ENCODE measurements around the gene LRIT2.
A peak's percentile ranks its signal among the peaks of the same experiment; 100 is the strongest.

Gene LRIT2, protein sequence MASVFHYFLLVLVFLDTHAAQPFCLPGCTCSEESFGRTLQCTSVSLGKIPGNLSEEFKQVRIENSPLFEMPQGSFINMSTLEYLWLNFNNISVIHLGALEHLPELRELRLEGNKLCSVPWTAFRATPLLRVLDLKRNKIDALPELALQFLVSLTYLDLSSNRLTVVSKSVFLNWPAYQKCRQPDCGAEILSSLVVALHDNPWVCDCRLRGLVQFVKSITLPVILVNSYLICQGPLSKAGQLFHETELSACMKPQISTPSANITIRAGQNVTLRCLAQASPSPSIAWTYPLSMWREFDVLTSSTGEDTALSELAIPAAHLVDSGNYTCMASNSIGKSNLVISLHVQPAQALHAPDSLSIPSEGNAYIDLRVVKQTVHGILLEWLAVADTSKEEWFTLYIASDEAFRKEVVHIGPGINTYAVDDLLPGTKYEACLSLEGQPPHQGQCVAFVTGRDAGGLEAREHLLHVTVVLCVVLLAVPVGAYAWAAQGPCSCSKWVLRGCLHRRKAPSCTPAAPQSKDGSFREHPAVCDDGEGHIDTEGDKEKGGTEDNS

DNA sequence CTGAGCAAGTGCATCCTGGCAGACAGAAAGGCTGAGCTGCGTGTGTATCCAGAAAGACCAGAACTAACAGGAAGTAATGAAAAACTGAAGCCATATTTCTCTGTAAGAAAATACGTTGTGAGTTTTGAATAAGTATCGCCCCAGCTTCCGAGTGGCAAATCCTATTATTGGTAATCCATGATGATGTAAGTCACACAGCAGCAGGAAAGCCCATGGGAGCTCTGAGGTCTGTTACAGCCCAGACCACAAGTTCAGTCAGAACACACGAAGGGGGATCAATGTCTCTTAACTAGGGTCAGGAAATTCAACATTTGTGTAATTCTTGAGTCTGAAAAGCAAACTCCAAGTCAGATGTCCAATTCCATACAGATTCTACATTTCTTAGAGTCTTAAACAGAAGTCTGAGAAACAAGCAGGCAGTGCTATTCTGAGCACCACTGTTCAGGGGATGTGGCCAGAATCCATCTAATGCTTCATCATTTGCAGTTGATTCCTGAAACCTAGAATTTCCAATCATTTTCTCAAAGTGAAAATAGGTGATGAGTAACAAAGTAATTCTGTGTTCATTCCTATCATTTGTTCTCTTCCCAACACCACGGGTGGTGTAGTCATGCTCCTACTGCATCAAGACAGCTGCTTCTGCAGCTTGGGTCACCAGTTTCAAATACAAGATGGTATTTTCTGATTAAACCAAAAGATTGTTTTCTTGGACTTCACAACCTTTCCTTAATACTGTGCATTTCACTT, at the start of gene LRIT2:
TSS of gene LRIT2 (minus strand) at position 118 of the 747 bp plus-strand sequence. CDS start at position 94, 24 bp downstream.
- no peak for DNase-seq

DNA sequence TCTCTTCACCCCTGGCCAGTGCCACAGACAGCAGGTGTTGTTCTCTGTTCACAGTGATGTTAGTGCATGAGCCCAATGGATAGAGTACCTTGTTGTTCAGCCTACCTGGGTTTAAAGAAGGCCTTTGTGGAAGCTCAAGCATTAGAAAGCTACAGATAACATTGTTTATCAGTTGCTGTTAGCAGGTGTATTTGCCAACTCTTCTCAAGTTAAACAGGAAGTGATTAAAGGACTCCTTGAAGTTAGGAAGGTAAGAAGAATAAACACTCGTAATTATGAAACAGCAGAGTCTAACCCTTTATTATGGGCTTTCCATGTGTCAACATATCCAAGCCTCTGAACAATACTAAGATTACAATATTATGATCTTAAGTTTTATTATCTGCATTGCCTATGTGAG, 45.4 kb upstream of the LRIT2 start:
- DNase-seq = peak; percentile 78

GRCh38 chr10:84269773-84270172, 44.4 kb upstream of the LRIT2 start:
- no peak for DNase-seq

- DNase-seq = no peak
These were observed 43.8 kb upstream of the LRIT2 start for GRCh38 chr10:84269162-84269561.

DNA sequence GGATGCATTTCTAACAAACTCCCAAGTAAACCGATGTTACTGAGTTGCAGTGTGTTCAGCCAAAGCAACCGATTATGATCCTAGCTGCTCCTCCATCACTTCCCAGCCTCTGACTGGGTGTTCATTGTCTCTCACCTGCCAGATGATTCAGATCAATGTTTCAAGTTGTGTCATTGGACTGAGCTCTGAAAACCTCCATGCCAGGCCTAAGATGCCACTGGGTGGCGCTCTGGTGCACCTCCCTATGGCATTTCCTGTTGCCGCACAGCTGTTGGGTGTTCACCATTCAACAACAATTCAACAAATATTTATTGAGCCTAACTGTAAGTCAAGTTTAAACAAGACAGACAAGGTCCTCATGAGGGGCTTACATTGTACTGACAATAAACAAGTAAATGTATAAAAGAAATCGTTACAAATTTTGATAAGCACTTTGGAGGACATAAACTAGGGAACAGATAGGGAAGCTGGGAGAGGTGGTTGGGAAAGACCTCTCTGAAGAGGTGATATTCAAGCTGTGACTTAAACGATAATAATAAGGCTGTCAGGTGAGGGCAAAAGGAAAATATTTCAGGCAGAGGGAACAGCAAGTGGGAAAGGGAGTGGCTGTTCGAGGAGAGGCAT, 42.3 kb upstream of the LRIT2 start:
- DNase-seq = no peak

DNA sequence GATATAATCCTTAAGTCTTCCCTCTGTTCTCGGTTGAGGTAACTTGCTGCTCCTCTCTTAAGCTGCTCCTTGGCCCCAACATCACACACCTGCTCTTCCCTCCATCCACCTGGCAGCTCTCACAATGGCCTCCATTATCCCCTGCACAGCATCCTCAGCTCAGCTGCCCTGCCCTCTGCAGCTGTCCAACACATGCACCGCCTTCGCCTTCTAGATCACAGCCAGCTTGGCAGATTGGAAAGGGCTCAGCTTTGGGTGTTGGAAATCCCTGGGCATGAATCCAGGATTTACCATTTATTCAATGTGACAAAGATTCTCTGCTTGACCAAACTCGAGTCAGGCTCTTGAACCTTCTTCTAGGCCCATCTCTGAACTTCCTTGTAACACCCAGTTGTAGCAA, 40.1 kb upstream of the LRIT2 start:
- DNase-seq = peak; percentile 79

- DNase-seq = peak; percentile 56
These were observed 39.3 kb upstream of the LRIT2 start for GRCh38 chr10:84264611-84265141.

- no peak for DNase-seq
These were observed 38.4 kb upstream of the LRIT2 start for GRCh38 chr10:84263716-84264115.

DNA sequence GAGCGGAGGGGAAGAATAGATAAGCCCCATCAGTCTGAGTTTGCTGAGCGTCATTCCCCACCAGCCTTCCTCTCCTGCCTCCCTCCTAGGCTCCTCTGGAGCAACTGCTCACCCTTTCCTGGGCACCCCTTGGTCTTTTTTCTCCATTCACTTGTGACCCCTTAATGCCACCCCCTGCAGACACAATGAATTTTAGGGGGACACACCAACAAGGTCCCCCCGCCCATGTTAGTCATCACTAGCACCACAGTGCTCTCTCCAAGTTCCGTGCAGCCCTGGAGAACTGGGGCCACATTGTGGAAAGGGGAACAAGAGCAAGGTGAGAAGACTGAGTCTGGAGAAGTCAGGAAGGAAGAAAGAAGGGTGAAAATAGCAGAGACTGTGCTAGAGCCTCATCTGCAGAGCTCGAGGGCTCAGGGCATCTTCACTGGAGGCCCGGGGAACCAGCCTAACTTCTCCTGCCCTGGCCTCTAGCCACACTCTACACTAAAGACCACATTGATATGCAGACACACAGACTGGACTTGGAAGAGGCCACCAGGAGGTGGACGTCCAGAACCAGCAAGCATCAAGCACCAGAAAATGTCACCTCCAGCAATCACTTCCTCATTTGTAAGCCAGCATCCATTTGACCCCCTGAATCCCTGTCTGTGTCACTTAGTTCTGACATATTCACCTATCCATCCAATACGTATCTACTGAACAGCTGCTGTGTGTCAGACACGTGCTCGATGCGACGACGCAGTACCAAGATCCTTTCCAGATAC, 37.0 kb upstream of the LRIT2 start:
- DNase-seq = no peak

DNA sequence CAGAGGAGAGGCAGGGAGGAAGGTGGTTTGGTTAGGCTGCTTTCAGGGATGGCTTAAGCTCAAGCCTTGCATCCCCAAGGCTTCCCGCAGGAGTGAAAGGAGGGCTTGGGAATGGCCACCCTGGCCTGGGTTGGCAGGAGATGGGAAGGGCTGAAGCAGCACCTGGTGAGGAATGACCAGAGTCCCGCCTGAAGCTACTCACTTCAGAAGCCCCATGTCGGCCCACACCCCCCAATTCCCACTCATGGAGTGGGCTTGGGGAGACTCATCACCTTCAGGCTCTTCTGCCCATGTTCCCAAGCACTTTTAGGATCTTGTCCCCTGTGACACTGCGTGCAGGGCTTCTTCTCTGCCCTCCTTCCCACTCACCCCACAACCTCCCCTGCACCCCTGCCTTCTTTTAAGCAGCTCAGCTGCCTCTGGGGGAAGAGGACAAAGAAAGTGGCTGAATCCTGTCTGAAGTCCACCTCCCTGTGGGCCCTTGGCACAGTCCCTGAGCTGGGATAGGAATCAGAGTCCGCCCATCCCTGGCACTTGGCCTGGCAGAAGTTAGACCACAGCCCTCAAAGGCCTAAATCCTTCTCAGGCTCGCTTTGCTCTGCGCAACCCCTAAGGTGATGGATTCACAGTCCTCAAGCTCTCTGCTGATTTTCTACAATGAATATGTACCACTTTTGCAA, 36.0 kb upstream of the LRIT2 start:
- DNase-seq = no peak

DNA sequence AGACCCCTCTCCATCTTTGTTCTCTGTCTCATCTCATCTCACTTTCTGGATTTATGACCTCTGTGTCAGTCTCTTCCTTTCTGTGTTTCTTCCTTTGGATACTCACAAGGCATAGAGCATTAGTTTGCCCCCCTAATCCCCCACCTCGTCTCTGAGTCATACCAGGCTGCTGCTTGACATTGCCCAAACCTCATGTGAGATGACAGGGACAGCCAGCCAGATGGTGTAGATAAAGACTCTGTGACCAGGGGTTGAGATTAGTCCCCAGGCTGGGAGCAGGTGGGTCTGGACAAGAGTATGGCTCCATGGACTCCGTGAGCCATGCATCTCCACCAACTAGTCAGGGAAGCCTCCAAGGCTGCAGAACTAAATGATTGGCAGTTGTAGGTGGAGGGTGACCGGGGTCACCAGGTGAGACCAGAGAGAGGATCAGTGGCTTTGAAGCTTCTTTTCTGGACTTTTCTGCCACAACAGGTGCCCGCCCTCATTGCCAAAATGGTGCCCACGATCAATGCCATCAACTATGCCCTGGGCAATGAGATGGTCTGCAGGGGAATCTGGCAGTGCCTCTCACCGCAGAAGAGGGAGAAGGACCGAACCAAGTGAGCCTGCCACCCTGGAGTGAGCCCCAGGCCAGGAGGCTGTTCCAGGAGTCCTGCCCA, 32.8 kb upstream of the LRIT2 start:
- DNase-seq = no peak

DNA sequence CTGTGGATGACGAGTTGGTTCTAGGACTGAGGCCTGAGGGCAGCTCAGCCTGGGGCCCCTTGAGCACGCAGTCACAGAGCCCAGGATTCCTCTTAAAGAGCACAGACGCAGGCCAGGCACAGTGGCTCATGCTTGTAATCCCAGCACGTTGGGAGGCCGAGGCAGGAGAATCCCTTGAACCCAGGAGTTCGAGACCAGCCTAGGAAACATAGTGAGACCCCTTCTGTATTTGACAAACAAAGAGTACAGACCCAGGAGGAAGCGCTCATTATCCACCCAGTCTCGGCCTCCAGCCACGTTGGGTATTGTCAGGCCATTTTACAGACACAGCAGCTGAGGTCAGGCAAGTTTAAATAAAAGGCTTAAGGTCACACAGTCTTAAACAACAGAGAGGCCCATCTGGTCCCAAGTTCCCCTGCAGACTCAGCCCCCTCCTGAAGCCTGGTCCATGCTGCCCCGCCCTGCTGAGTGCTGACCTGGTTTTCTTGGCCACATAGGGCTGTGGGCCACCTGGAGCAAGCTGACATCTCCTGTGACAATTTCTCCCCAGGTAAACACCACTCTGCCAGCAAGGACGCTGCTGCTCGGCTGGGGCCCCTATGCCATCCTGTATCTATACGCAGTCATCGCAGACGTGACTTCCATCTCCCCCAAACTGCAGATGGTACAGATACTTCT, 32.1 kb upstream of the LRIT2 start:
- DNase-seq = no peak

- no peak for DNase-seq
These were observed 31.4 kb upstream of the LRIT2 start for GRCh38 chr10:84256510-84257342.

DNA sequence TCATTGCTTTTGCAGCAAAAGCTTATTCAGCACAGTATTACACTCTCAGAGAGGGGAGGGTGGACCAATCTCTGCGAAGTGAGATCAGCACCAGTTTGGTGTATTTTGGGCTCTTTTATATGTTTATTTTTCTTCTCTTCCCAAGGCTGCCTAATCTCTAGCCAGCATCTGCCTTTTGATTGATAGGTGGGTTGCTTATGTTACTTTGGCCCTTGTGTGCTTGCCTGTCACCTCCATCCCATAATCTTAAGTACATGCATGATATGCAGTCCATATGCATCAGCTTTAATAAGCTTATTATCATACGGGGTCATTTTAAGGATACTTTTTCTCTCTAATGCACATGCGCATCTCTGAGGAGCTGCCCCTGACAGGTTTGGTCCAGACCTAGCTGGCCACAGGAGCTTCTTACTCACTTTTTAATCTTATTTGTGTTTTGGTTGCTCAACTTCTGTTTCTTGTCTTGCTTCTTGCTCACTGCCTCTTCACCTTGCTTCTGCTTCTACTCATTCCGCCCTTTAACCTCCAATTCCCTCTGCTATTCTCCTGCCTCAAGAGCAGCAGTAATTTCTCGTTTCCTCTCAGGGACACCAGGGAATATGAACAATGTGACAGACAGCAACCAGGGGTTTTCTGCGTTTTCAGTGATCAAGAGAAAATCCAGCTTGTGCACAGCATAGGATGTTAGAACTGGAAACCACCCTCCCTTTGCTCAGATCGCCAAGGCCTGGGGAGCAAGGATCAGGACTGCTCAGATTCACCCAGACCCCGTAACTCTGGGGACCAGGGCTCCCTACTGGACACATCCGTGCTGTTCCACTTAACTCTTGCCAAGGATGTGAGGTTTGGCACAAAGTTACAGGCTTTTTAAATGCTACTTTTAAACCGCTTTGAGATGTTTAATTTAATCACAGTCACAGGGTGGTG, 29.5 kb upstream of the LRIT2 start:
- DNase-seq = no peak

DNA sequence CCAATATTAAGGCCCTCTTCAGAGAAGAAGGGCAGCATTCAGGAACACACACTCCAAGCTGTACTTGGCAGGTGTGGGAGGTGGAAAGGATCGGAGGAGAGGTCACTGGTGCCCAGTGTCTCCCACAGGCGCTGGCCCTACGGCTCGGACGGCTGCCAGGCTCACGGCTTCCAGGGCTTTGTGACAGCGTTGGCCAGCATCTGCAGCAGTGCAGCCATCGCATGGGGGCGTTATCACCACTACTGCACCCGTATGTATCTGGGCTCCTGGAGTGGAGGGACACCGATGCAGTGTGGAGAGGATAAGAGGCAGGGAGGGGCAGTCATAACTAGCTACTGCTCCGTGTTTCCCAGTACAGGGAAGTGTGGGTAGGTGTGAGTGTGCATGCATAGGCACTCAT, 23.4 kb upstream of the LRIT2 start:
- DNase-seq = no peak

GRCh38 chr10:84247496-84247895, 22.2 kb upstream of the LRIT2 start:
- no peak for DNase-seq

GRCh38 chr10:84244651-84245270, 19.4 kb upstream of the LRIT2 start, which contains the start of gene RGR:
RGR (plus strand) TSS chr10:84245053; CDS start chr10:84245091, 38 bp downstream.
- DNase-seq = no peak

GRCh38 chr10:84243759-84244158, 18.4 kb upstream of the LRIT2 start:
- no peak for DNase-seq

Data from NCI-H1105 treated with DMSO at 0.1 percent for 48 hours (cell line).